Liver (tissue), 3 donors: ENCODE data around the gene CDH23.

ENCODE experiments used
- ATF3 ChIP-seq: IDR thresholded peaks from 2 replicates; pipeline ENCODE4 v1.6.1; 2016; ENCODE audit warnings: antibody characterized with exemption
- CTCF ChIP-seq: fragments of 150-350 bp; IDR thresholded peaks from 2 replicates; pipeline ENCODE4 v1.5.1; 2017; ENCODE audit warnings: improper control_type of control experiment, low read depth, low read length; ENCODE audit not compliant: missing input control
- EGR1 ChIP-seq, 2 donors: IDR thresholded peaks; 2 replicates each; pipeline ENCODE4 v1.6.1; 2016 to 2018; ENCODE audit warnings: antibody characterized with exemption in 2 of 2, low read depth in 2 of 2
- FOXA1 ChIP-seq: IDR thresholded peaks from 2 replicates; pipeline ENCODE4 v1.6.1; 2016; ENCODE audit warnings: antibody characterized with exemption
- GABPA ChIP-seq, 2 donors: IDR thresholded peaks in 1 of 2; conservative IDR thresholded peaks in 1 of 2; 2 replicates each; pipeline ENCODE4 v1.6.1; 2016; ENCODE audit warnings: antibody characterized with exemption in 2 of 2, mild to moderate bottlenecking in 1 of 2, moderate library complexity in 1 of 2
- HNF4G ChIP-seq: IDR thresholded peaks from 2 replicates; pipeline ENCODE4 v1.6.1; 2016; ENCODE audit warnings: antibody characterized with exemption
- MAX ChIP-seq: IDR thresholded peaks from 2 replicates; pipeline ENCODE4 v1.6.1; 2016; ENCODE audit warnings: antibody characterized with exemption
- RAD21 ChIP-seq, 2 donors: IDR thresholded peaks; 2 replicates each; pipeline ENCODE4 v1.6.1; 2016; ENCODE audit warnings: antibody characterized with exemption in 2 of 2, mild to moderate bottlenecking in 2 of 2
- REST ChIP-seq: IDR thresholded peaks from 2 replicates; pipeline ENCODE4 v1.6.1; 2016; ENCODE audit warnings: antibody characterized with exemption, mild to moderate bottlenecking
- RXRA ChIP-seq, 2 donors: IDR thresholded peaks; 2 replicates each; pipeline ENCODE4 v1.6.1; 2017 to 2018; ENCODE audit warnings: antibody characterized with exemption in 2 of 2, mild to moderate bottlenecking in 1 of 2
- SP1 ChIP-seq: IDR thresholded peaks from 2 replicates; pipeline ENCODE4 v1.6.1; 2018; ENCODE audit warnings: antibody characterized with exemption, mild to moderate bottlenecking
- TAF1 ChIP-seq: conservative IDR thresholded peaks from 2 replicates; pipeline ENCODE4 v1.6.1; 2016; ENCODE audit warnings: antibody characterized with exemption, mild to moderate bottlenecking
- YY1 ChIP-seq: IDR thresholded peaks from 2 replicates; pipeline ENCODE4 v1.6.1; 2016; ENCODE audit warnings: antibody characterized with exemption, mild to moderate bottlenecking
- ZBTB33 ChIP-seq: IDR thresholded peaks from 2 replicates; pipeline ENCODE4 v1.6.1; 2016; ENCODE audit warnings: antibody characterized with exemption
- donor health status: healthy.
- donor health status: healthy.

- no peak for TF ChIP-seq CTCF
- no peak for TF ChIP-seq REST
- TF ChIP-seq TAF1 = no peak
- no peak for TF ChIP-seq RAD21 (IDR thresholded peaks at IDR 0.05)
- no peak for TF ChIP-seq SP1
- no peak for TF ChIP-seq GABPA (IDR thresholded peaks at IDR 0.05 in 1 of 2, conservative IDR thresholded peaks at IDR 0.05 in 1 of 2)
- no peak for TF ChIP-seq ZBTB33
- no peak for TF ChIP-seq MAX
- TF ChIP-seq EGR1 (IDR thresholded peaks at IDR 0.05; ENCODE audit: low read depth in 2 of 2) = no peak
- TF ChIP-seq FOXA1 = no peak
- no peak for TF ChIP-seq YY1
- TF ChIP-seq HNF4G = no peak
- no peak for TF ChIP-seq ATF3
- no peak for TF ChIP-seq RXRA (IDR thresholded peaks at IDR 0.05)
Observed at GRCh38 chr10:71687077-71687476, 290.4 kb downstream of the CDH23 start.
